ENCODE data around the gene ACE. TPM values are rescaled to one million over a fixed set of nuclear protein-coding genes. Genes with fewer than 3 reads are reported as not detected.

The ACE gene
- polyA plus RNA-seq, 1 donor (not counting 4 experiments of a cell fraction or from before 2014, with no cell fraction given), result 0.07 TPM

DNA sequence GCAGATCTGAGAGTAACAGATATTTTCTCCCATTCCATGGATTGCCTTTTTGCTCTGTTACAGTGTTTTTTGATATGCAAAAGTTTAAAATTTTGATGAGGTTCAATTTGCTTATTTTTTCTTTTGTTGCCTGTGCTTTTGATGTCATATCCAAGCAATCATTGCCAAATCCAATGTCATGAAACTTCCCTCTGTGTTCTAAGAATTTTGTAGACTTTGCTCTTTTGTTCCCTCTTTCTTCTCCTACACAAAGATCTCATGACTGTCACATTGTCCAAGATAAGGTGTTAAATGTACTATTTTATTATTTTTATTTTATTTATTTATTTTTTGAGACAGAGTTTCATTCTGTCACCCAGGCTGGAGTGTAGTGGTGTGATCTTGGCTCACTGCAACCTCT is 27.4 kb downstream of the ACE start:
- Histone ChIP-seq H3K27me3 (ENCODE audit: control insufficient read depth, extremely low read depth, insufficient read depth, low read length) (peaks cover 21% of the 10 kb centered on the region), H3K9me1 (ENCODE audit: control insufficient read depth, extremely low read depth, insufficient read depth, low read length) (no peaks in the 10 kb centered on the region), H3K4me3 (ENCODE audit: control insufficient read depth in 2 of 3, extremely low read depth in 1 of 3, insufficient read depth in 2 of 3, low read depth in 1 of 3, low read length in 3 of 3) (no peak overlapping the region), H3K27ac (ENCODE audit: control insufficient read depth, insufficient read depth, low read length) (no peak overlapping the region), H3K36me3 (ENCODE audit: control insufficient read depth in 2 of 2, extremely low read depth in 1 of 2, insufficient read depth in 2 of 2, low read length in 2 of 2) (no peaks in the 10 kb centered on the region), H3K79me2 (ENCODE audit: control insufficient read depth, insufficient read depth, low read length) (no peaks in the 10 kb centered on the region), H2AFZ (ENCODE audit: control insufficient read depth, low read length) (no peak overlapping the region), H3K4me1 (ENCODE audit: control insufficient read depth, extremely low read depth, insufficient read depth, low read length) (no peaks in the 10 kb centered on the region), H3K9me3 (ENCODE audit: control insufficient read depth, low read depth, low read length) (no peaks in the 10 kb centered on the region), H3K4me2 (ENCODE audit: control insufficient read depth, extremely low read depth, insufficient read depth, low read depth, low read length) (no peak overlapping the region), H3K9ac (ENCODE audit: control insufficient read depth, extremely low read depth, insufficient read depth, low read length) (no peak overlapping the region), H4K20me1 (ENCODE audit: control insufficient read depth, extremely low read depth, insufficient read depth, low read length) (no peaks in the 10 kb centered on the region)
- TF ChIP-seq, protein P1, sequence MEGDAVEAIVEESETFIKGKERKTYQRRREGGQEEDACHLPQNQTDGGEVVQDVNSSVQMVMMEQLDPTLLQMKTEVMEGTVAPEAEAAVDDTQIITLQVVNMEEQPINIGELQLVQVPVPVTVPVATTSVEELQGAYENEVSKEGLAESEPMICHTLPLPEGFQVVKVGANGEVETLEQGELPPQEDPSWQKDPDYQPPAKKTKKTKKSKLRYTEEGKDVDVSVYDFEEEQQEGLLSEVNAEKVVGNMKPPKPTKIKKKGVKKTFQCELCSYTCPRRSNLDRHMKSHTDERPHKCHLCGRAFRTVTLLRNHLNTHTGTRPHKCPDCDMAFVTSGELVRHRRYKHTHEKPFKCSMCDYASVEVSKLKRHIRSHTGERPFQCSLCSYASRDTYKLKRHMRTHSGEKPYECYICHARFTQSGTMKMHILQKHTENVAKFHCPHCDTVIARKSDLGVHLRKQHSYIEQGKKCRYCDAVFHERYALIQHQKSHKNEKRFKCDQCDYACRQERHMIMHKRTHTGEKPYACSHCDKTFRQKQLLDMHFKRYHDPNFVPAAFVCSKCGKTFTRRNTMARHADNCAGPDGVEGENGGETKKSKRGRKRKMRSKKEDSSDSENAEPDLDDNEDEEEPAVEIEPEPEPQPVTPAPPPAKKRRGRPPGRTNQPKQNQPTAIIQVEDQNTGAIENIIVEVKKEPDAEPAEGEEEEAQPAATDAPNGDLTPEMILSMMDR (optimal IDR thresholded peaks at IDR 0.05 in 1 of 3, IDR thresholded peaks at IDR 0.05 in 1 of 3, conservative IDR thresholded peaks at IDR 0.05 in 1 of 3; ENCODE audit: extremely low read depth in 1 of 3, insufficient read depth in 2 of 3, low read length in 3 of 3), result no peak
- no peak for TF ChIP-seq EZH2 (IDR thresholded peaks at IDR 0.05; ENCODE audit: low read length)
- dilution Hi-C loops (cut with MboI; ENCODE audit: extremely low pct_ligation_motif_present, low sequenced_read_pairs), result no loop called here
- DNase-seq (ENCODE audit: low read depth, low spot score), result no peak
- no peak for FAIRE-seq

DNA sequence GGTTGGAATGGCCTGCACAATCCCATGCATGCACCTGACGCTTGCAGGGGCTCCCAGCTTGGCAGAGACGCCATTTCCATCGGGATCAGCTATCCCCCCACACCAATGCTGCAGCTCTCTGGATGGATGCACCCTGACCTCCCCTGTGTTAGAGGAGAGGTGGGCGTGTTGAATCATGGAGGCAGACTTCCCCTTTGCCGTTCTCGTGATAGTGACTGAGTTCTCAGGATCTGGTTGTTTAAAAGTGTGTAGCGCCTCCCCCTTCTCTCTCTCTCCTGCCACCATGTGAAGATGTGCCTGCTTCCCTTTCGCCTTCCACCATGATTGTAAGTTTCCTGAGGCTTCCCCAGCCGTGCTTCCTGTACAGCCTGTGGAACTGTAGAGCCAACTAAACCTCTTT is 28.5 kb downstream of the ACE start:
- Histone ChIP-seq H3K36me3 (ENCODE audit: control insufficient read depth in 2 of 2, extremely low read depth in 1 of 2, insufficient read depth in 2 of 2, low read length in 2 of 2) (no peaks in the 10 kb centered on the region), H3K9ac (ENCODE audit: control insufficient read depth, extremely low read depth, insufficient read depth, low read length) (no peak overlapping the region), H3K9me1 (ENCODE audit: control insufficient read depth, extremely low read depth, insufficient read depth, low read length) (no peaks in the 10 kb centered on the region), H4K20me1 (ENCODE audit: control insufficient read depth, extremely low read depth, insufficient read depth, low read length) (no peaks in the 10 kb centered on the region), H3K4me1 (ENCODE audit: control insufficient read depth, extremely low read depth, insufficient read depth, low read length) (no peaks in the 10 kb centered on the region), H3K27me3 (ENCODE audit: control insufficient read depth, extremely low read depth, insufficient read depth, low read length) (peaks cover 20% of the 10 kb centered on the region), H3K4me3 (ENCODE audit: control insufficient read depth in 2 of 3, extremely low read depth in 1 of 3, insufficient read depth in 2 of 3, low read depth in 1 of 3, low read length in 3 of 3) (no peak overlapping the region), H3K27ac (ENCODE audit: control insufficient read depth, insufficient read depth, low read length) (no peak overlapping the region), H3K4me2 (ENCODE audit: control insufficient read depth, extremely low read depth, insufficient read depth, low read depth, low read length) (no peak overlapping the region), H2AFZ (ENCODE audit: control insufficient read depth, low read length) (no peak overlapping the region), H3K79me2 (ENCODE audit: control insufficient read depth, insufficient read depth, low read length) (no peaks in the 10 kb centered on the region), H3K9me3 (ENCODE audit: control insufficient read depth, low read depth, low read length) (no peaks in the 10 kb centered on the region)
- dilution Hi-C loops (cut with MboI; ENCODE audit: extremely low pct_ligation_motif_present, low sequenced_read_pairs), result no loop called here
- no peak for FAIRE-seq
- TF ChIP-seq, protein P1 (optimal IDR thresholded peaks at IDR 0.05 in 1 of 3, IDR thresholded peaks at IDR 0.05 in 1 of 3, conservative IDR thresholded peaks at IDR 0.05 in 1 of 3; ENCODE audit: extremely low read depth in 1 of 3, insufficient read depth in 2 of 3, low read length in 3 of 3), result no peak
- no peak for TF ChIP-seq EZH2 (IDR thresholded peaks at IDR 0.05; ENCODE audit: low read length)
- DNase-seq (ENCODE audit: low read depth, low spot score), result no peak
